NCI-H1436 treated with DMSO at 0.1 percent for 48 hours (cell line): Measurements from ENCODE around the gene MS4A5.

ENCODE experiments used
- DNase-seq: peaks from one replicate; lab custom pipeline; 2025; lab: John Stamatoyannopoulos, UW

Gene MS4A5

GRCh38 chr11:60482361-60482760, 53.0 kb downstream of the MS4A5 start:
- no peak for DNase-seq

- no peak for DNase-seq
Measured at GRCh38 chr11:60485987-60486386, 56.6 kb downstream of the MS4A5 start.

- no peak for DNase-seq
Measured at GRCh38 chr11:60492488-60493009, 63.2 kb downstream of the MS4A5 start, which contains the start of gene MS4A12. Gene MS4A12 (plus strand): TSS chr11:60492778. CDS start chr11:60497319, 4,541 bp downstream.

GRCh38 chr11:60493454-60493853, 64.1 kb downstream of the MS4A5 start:
- no peak for DNase-seq
